Left lobe of liver (tissue), 2 donors: Measurements from ENCODE around the gene LRRC31. TPM values are rescaled to one million over a fixed set of nuclear protein-coding genes. Genes with fewer than 3 reads are reported as not detected.

Experiments
- ATAC-seq: fragments of 200-7000 bp; cut with Tn5 transposase; one replicate; pipeline ENCODE4 v1.9.1; 2020; ENCODE audit warnings: mild to moderate bottlenecking, moderate library complexity
- DNase-seq: peaks from one replicate; pipeline ENCODE4 v3.0.0-alpha.2; 2020; ENCODE audit warnings: low spot score
- total RNA-seq: library from RNA; stranded (reverse); gene quantifications from one replicate; pipeline ENCODE4 v1.2.1, GENCODE V29; 2021
- donor health status: DM: no; HTN: no; CAD: no; lungs with moderate emphysema.
- donor health status: DM: no; HTN: yes; CAD: no.

The LRRC31 gene
- total RNA-seq, result 1.7 TPM

GRCh38 chr3:169869484-169870220 lies at the start of gene LRRC31:
Gene LRRC31 (minus strand): TSS chr3:169869935. CDS start chr3:169869807, 128 bp downstream.
- ATAC-seq (peak; percentile 85), DNase-seq (no peak)

GRCh38 chr3:169914321-169914720 lies 44.6 kb upstream of the LRRC31 start:
- ATAC-seq, result no peak
- DNase-seq, result no peak

- ATAC-seq, result no peak
These were observed 43.6 kb upstream of the LRRC31 start for GRCh38 chr3:169913323-169913722.

GRCh38 chr3:169911272-169911671 lies 41.5 kb upstream of the LRRC31 start, which contains the start of gene SAMD7:
Gene SAMD7 (plus strand): TSS chr3:169911572. CDS start chr3:169919499, 7,927 bp downstream.
- no peak for ATAC-seq

More at GRCh38 chr3:169913323-169913722, 43.6 kb upstream of the LRRC31 start:
- no peak for DNase-seq

GRCh38 chr3:169907944-169908343 lies 38.2 kb upstream of the LRRC31 start:
- DNase-seq, result no peak
- ATAC-seq, result no peak

More at GRCh38 chr3:169911272-169911671, 41.5 kb upstream of the LRRC31 start, which contains the start of gene SAMD7:
- no peak for DNase-seq

- no peak for ATAC-seq
- DNase-seq, result no peak
These were observed 37.7 kb upstream of the LRRC31 start for GRCh38 chr3:169907476-169907875.

GRCh38 chr3:169905404-169905803 lies 35.7 kb upstream of the LRRC31 start:
- DNase-seq (no peak), ATAC-seq (no peak)

GRCh38 chr3:169901453-169901852 lies 31.7 kb upstream of the LRRC31 start:
- no peak for DNase-seq
- no peak for ATAC-seq

- no peak for ATAC-seq
- DNase-seq, result no peak
These were observed 27.5 kb upstream of the LRRC31 start for GRCh38 chr3:169897284-169897683.

- DNase-seq, result no peak
These were observed 25.3 kb upstream of the LRRC31 start for GRCh38 chr3:169895072-169895471.

GRCh38 chr3:169894110-169894509 lies 24.4 kb upstream of the LRRC31 start:
- DNase-seq (no peak), ATAC-seq (no peak)

More at GRCh38 chr3:169895072-169895471, 25.3 kb upstream of the LRRC31 start:
- no peak for ATAC-seq

GRCh38 chr3:169891886-169892285 lies 22.2 kb upstream of the LRRC31 start:
- DNase-seq, result no peak
- ATAC-seq, result no peak

GRCh38 chr3:169886671-169887070 lies 16.9 kb upstream of the LRRC31 start:
- peak; percentile 95 for DNase-seq
- peak; percentile 100 for ATAC-seq

GRCh38 chr3:169880576-169881250 lies 11.0 kb upstream of the LRRC31 start:
- peak; percentile 56 for ATAC-seq
- no peak for DNase-seq

GRCh38 chr3:169879845-169880575 lies 10.3 kb upstream of the LRRC31 start:
- DNase-seq (no peak), ATAC-seq (peak; percentile 29)

- DNase-seq (no peak), ATAC-seq (no peak)
These were observed 9.3 kb upstream of the LRRC31 start for GRCh38 chr3:169879013-169879557.

- ATAC-seq, result no peak
- DNase-seq, result no peak
These were observed 1.6 kb upstream of the LRRC31 start for GRCh38 chr3:169871129-169871886.

GRCh38 chr3:169868369-169868768 lies 1.4 kb downstream of the LRRC31 start:
- DNase-seq (no peak), ATAC-seq (no peak)

- no peak for DNase-seq
- no peak for ATAC-seq
These were observed 2.0 kb downstream of the LRRC31 start for GRCh38 chr3:169867584-169868210.
